Measurements from ENCODE around the gene OR10AD1. TPM values are rescaled to one million over a fixed set of nuclear protein-coding genes. Genes with fewer than 3 reads are reported as not detected.
A peak's percentile ranks its signal among the peaks of the same experiment; 100 is the strongest.

OR10AD1 gene
- total RNA-seq, 1 donor from 2014 or later, result not detected

GRCh38 chr12:48197971-48198671, 5.0 kb downstream of the OR10AD1 start:
- peaks cover 21% of the 10 kb centered on the region for H3K27me3 Mint-ChIP-seq
- H3K36me3 Mint-ChIP-seq (ENCODE audit: insufficient read depth), result peaks cover 16% of the 10 kb centered on the region
- H3K4me1 Mint-ChIP-seq (ENCODE audit: low read depth), result peaks cover 10% of the 10 kb centered on the region
- H3K9me3 Mint-ChIP-seq (ENCODE audit: low read depth), result peaks cover 17% of the 10 kb centered on the region
- H3K27ac Mint-ChIP-seq, result peak overlapping the region; percentile 95
- DNase-seq (ENCODE audit: low spot score, unreplicated experiment), result peak; percentile 92
- peak; percentile 14 for TF ChIP-seq CTCF (IDR thresholded peaks at IDR 0.05; ENCODE audit: unreplicated experiment)
- H3K4me3 Mint-ChIP-seq (ENCODE audit: low read depth), result peak overlapping the region; percentile 89

GRCh38 chr12:48197549-48197970, 5.5 kb downstream of the OR10AD1 start:
- H3K27ac Mint-ChIP-seq, result peak overlapping the region; percentile 95
- peaks cover 25% of the 10 kb centered on the region for H3K27me3 Mint-ChIP-seq
- H3K4me1 Mint-ChIP-seq (ENCODE audit: low read depth), result peaks cover 10% of the 10 kb centered on the region
- peak overlapping the region; percentile 89 for H3K4me3 Mint-ChIP-seq (ENCODE audit: low read depth)
- H3K36me3 Mint-ChIP-seq (ENCODE audit: insufficient read depth), result peaks cover 13% of the 10 kb centered on the region
- no peak for DNase-seq (ENCODE audit: low spot score, unreplicated experiment)
- peaks cover 12% of the 10 kb centered on the region for H3K9me3 Mint-ChIP-seq (ENCODE audit: low read depth)
- TF ChIP-seq CTCF (IDR thresholded peaks at IDR 0.05; ENCODE audit: unreplicated experiment), result peak; percentile 46

- H3K27ac Mint-ChIP-seq, result no peak overlapping the region
- H3K4me3 Mint-ChIP-seq (ENCODE audit: low read depth), result no peak overlapping the region
- no peak for DNase-seq (ENCODE audit: low spot score, unreplicated experiment)
- peaks cover 7% of the 10 kb centered on the region for H3K4me1 Mint-ChIP-seq (ENCODE audit: low read depth)
- no peaks in the 10 kb centered on the region for H3K9me3 Mint-ChIP-seq (ENCODE audit: low read depth)
- peaks cover 48% of the 10 kb centered on the region for H3K27me3 Mint-ChIP-seq
- TF ChIP-seq CTCF (IDR thresholded peaks at IDR 0.05; ENCODE audit: unreplicated experiment), result no peak
- H3K36me3 Mint-ChIP-seq (ENCODE audit: insufficient read depth), result no peaks in the 10 kb centered on the region
Observed at GRCh38 chr12:48194799-48195201, 8.3 kb downstream of the OR10AD1 start.

- no peak for DNase-seq (ENCODE audit: low spot score, unreplicated experiment)
- no peak overlapping the region for H3K4me3 Mint-ChIP-seq (ENCODE audit: low read depth)
- no peak for TF ChIP-seq CTCF (IDR thresholded peaks at IDR 0.05; ENCODE audit: unreplicated experiment)
- peaks cover under 1% of the 10 kb centered on the region for H3K4me1 Mint-ChIP-seq (ENCODE audit: low read depth)
- no peaks in the 10 kb centered on the region for H3K9me3 Mint-ChIP-seq (ENCODE audit: low read depth)
- peaks cover 59% of the 10 kb centered on the region for H3K27me3 Mint-ChIP-seq
- H3K27ac Mint-ChIP-seq, result no peak overlapping the region
- H3K36me3 Mint-ChIP-seq (ENCODE audit: insufficient read depth), result no peaks in the 10 kb centered on the region
Observed at GRCh38 chr12:48193623-48194022, 9.5 kb downstream of the OR10AD1 start.

GRCh38 chr12:48192861-48193260, 10.2 kb downstream of the OR10AD1 start:
- Mint-ChIP-seq H3K36me3 (ENCODE audit: insufficient read depth) (no peaks in the 10 kb centered on the region), H3K4me3 (ENCODE audit: low read depth) (no peak overlapping the region), H3K4me1 (ENCODE audit: low read depth) (no peaks in the 10 kb centered on the region), H3K27ac (no peak overlapping the region), H3K27me3 (peaks cover 66% of the 10 kb centered on the region), H3K9me3 (ENCODE audit: low read depth) (no peaks in the 10 kb centered on the region)
- DNase-seq (ENCODE audit: low spot score, unreplicated experiment), result no peak
- TF ChIP-seq CTCF (IDR thresholded peaks at IDR 0.05; ENCODE audit: unreplicated experiment), result no peak
